ENCODE data around the gene TET3.
A peak's percentile ranks its signal among the peaks of the same experiment; 100 is the strongest.
"Not testable (repeated sequence)": the region's sequence is repeated elsewhere in the genome, so short reads cannot be mapped to it uniquely, and the experiment has no call there.

The TET3 gene

GRCh38 chr2:73984203-73984921 lies at the start of gene TET3:
TET3 (plus strand) TSS chr2:73984910; CDS start chr2:73986404, 1,494 bp downstream.
- DNase-seq: no peak
- in situ Hi-C loops (cut with MboI; ENCODE audit: low pct_unique_long_range_greater_than_20kb, low sequenced_read_pairs): no loop called here

GRCh38 chr2:73935641-73936040 lies 49.1 kb upstream of the TET3 start:
- no peak for DNase-seq
- in situ Hi-C loops (cut with MboI; ENCODE audit: low pct_unique_long_range_greater_than_20kb, low sequenced_read_pairs): no loop called here

GRCh38 chr2:73937103-73937885 lies 47.4 kb upstream of the TET3 start:
- DNase-seq: no peak
- in situ Hi-C loops (cut with MboI; ENCODE audit: low pct_unique_long_range_greater_than_20kb, low sequenced_read_pairs): no loop called here

GRCh38 chr2:73937899-73938298 lies 46.8 kb upstream of the TET3 start:
- no peak for DNase-seq
- in situ Hi-C loops (cut with MboI; ENCODE audit: low pct_unique_long_range_greater_than_20kb, low sequenced_read_pairs): no loop called here

- DNase-seq: peak; percentile 12
- in situ Hi-C loops (cut with MboI; ENCODE audit: low pct_unique_long_range_greater_than_20kb, low sequenced_read_pairs): no loop called here
These were observed 45.9 kb upstream of the TET3 start for GRCh38 chr2:73938718-73939352.

GRCh38 chr2:73939419-73939818 lies 45.3 kb upstream of the TET3 start:
- DNase-seq: peak; percentile 26
- in situ Hi-C loops (cut with MboI; ENCODE audit: low pct_unique_long_range_greater_than_20kb, low sequenced_read_pairs): no loop called here

- in situ Hi-C loops (cut with MboI; ENCODE audit: low pct_unique_long_range_greater_than_20kb, low sequenced_read_pairs); DNase-seq: not testable (repeated sequence)
These were observed 44.6 kb upstream of the TET3 start for GRCh38 chr2:73940066-73940465.

- no peak for DNase-seq
- in situ Hi-C loops (cut with MboI; ENCODE audit: low pct_unique_long_range_greater_than_20kb, low sequenced_read_pairs): no loop called here
These were observed 42.0 kb upstream of the TET3 start for GRCh38 chr2:73942664-73943063.

- DNase-seq: no peak
- in situ Hi-C loops (cut with MboI; ENCODE audit: low pct_unique_long_range_greater_than_20kb, low sequenced_read_pairs): no loop called here
These were observed 40.0 kb upstream of the TET3 start for GRCh38 chr2:73944714-73945113.

- in situ Hi-C loops (cut with MboI; ENCODE audit: low pct_unique_long_range_greater_than_20kb, low sequenced_read_pairs): no loop called here
These were observed 38.5 kb upstream of the TET3 start for GRCh38 chr2:73946215-73946614.

GRCh38 chr2:73946666-73947065 lies 38.0 kb upstream of the TET3 start:
- in situ Hi-C loops (cut with MboI; ENCODE audit: low pct_unique_long_range_greater_than_20kb, low sequenced_read_pairs): no loop called here
- no peak for DNase-seq

More at GRCh38 chr2:73946215-73946614, 38.5 kb upstream of the TET3 start:
- DNase-seq: no peak

- DNase-seq: no peak
- in situ Hi-C loops (cut with MboI; ENCODE audit: low pct_unique_long_range_greater_than_20kb, low sequenced_read_pairs): no loop called here
These were observed 37.2 kb upstream of the TET3 start for GRCh38 chr2:73947412-73948018.

GRCh38 chr2:73949802-73950201 lies 34.9 kb upstream of the TET3 start:
- in situ Hi-C loops (cut with MboI; ENCODE audit: low pct_unique_long_range_greater_than_20kb, low sequenced_read_pairs): no loop called here

GRCh38 chr2:73952499-73953446 lies 31.9 kb upstream of the TET3 start:
- DNase-seq: no peak
- in situ Hi-C loops (cut with MboI; ENCODE audit: low pct_unique_long_range_greater_than_20kb, low sequenced_read_pairs): no loop called here

More at GRCh38 chr2:73949802-73950201, 34.9 kb upstream of the TET3 start:
- no peak for DNase-seq

GRCh38 chr2:73956218-73956865 lies 28.4 kb upstream of the TET3 start:
- no peak for DNase-seq
- in situ Hi-C loops (cut with MboI; ENCODE audit: low pct_unique_long_range_greater_than_20kb, low sequenced_read_pairs): no loop called here

GRCh38 chr2:73961274-73961673 lies 23.4 kb upstream of the TET3 start:
- in situ Hi-C loops (cut with MboI; ENCODE audit: low pct_unique_long_range_greater_than_20kb, low sequenced_read_pairs): no loop called here
- DNase-seq: no peak

- DNase-seq: no peak
- in situ Hi-C loops (cut with MboI; ENCODE audit: low pct_unique_long_range_greater_than_20kb, low sequenced_read_pairs): no loop called here
These were observed 22.7 kb upstream of the TET3 start for GRCh38 chr2:73961823-73962615.

Data from KBM-7 (cell line).